GM12878 (cell line): ENCODE results near the gene ARL5C. TPM values are rescaled to one million over a fixed set of nuclear protein-coding genes. Genes with fewer than 3 reads are reported as not detected.

Source experiments
- ATAC-seq: fragments of 200-7000 bp; cut with Tn5 transposase; 3 replicates; pipeline ENCODE4 v1.9.1; 2020; ENCODE audit warnings: mild to moderate bottlenecking, moderate library complexity
- BruUV-seq: library from RNA; stranded (reverse); fragments of 400-500 nt; replicated peaks from 2 replicates; lab custom pipeline; 2021; lab: Mats Ljungman, UMichigan
- CTCF ChIA-PET: fragments of 300-600 bp; sonication (Branson Sonifier 250); formaldehyde crosslinking; extraction: SDS; loops from one replicate; lab custom pipeline; 2021; ENCODE audit warnings: inconsistent platforms; lab: Yijun Ruan, JAX
- POLR2A ChIA-PET: fragments of 350-600 bp; formaldehyde crosslinking; extraction: SDS; loops from one replicate; lab custom pipeline; 2021; ENCODE audit warnings: inconsistent platforms; lab: Charles Lee
- RAD21 ChIA-PET: fragments of 300-600 bp; sonication (Branson Sonifier 250); formaldehyde crosslinking; loops from one replicate; lab custom pipeline; 2023; ENCODE audit warnings: antibody characterized with exemption; ENCODE audit not compliant: unreplicated experiment; lab: Charles Lee
- SMC1A ChIA-PET: fragments of 300-600 bp; sonication (Branson Sonifier 250); formaldehyde crosslinking; loops from one replicate; lab custom pipeline; 2023; ENCODE audit not compliant: unreplicated experiment, uncharacterized antibody; lab: Charles Lee
- DNase-seq: peaks from one replicate; pipeline ENCODE4 v3.0.0-alpha.2; 2011; ENCODE audit warnings: low read depth, low spot score
- FAIRE-seq: peaks from 3 replicates; lab custom pipeline; 2011; peaks lifted over from hg19 to GRCh38; lab: Jason Lieb, UNC
- H2AFZ ChIP-seq: 2 replicates; pipeline ENCODE4 v1.6.0; 2011; ENCODE audit warnings: low read depth, low read length, control low read depth; ENCODE audit not compliant: control insufficient read depth
- H3K27ac ChIP-seq: 2 replicates; pipeline ENCODE4 v1.5.1; 2011; ENCODE audit warnings: control low read depth; ENCODE audit not compliant: control insufficient read depth, insufficient read depth
- H3K27me3 ChIP-seq, 2 experiments: replicated peaks in 1 of 2; 2 replicates each; pipeline versions ENCODE4 v1.6.0 to v1.6.1; 2011; ENCODE audit warnings: low read length in 1 of 2; ENCODE audit not compliant: control insufficient read depth in 2 of 2, insufficient read depth in 2 of 2
- H3K36me3 ChIP-seq, 2 experiments: 2 replicates each; pipeline ENCODE4 v1.5.1; 2011; ENCODE audit warnings: low read length in 1 of 2; ENCODE audit not compliant: control insufficient read depth in 2 of 2, insufficient read depth in 2 of 2
- H3K4me1 ChIP-seq: 2 replicates; pipeline ENCODE4 v1.6.1; 2011; ENCODE audit warnings: mild to moderate bottlenecking, low read length, moderate library complexity, mixed read lengths; ENCODE audit not compliant: control insufficient read depth, insufficient read depth
- H3K4me2 ChIP-seq: 2 replicates; pipeline ENCODE4 v1.6.0; 2011; ENCODE audit warnings: control low read depth; ENCODE audit not compliant: control insufficient read depth, insufficient read depth
- H3K4me3 ChIP-seq: fragments of 200-600 bp; sonication (generic); 2 replicates; pipeline ENCODE4 v1.5.1; 2016
- H3K79me2 ChIP-seq: 2 replicates; pipeline ENCODE4 v1.6.0; 2011; ENCODE audit warnings: low read length; ENCODE audit not compliant: control insufficient read depth, insufficient read depth
- H3K9ac ChIP-seq: 2 replicates; pipeline ENCODE4 v1.8.0; 2011; ENCODE audit warnings: low read length, control low read depth, mixed read lengths; ENCODE audit not compliant: control insufficient read depth, insufficient read depth
- H3K9me3 ChIP-seq: replicated peaks from 3 replicates; pipeline ENCODE4 v1.5.1; 2011; ENCODE audit warnings: mild to moderate bottlenecking, low read length; ENCODE audit not compliant: control insufficient read depth, insufficient read depth
- H4K20me1 ChIP-seq: 2 replicates; pipeline ENCODE4 v1.6.0; 2011; ENCODE audit not compliant: control insufficient read depth, insufficient read depth
- EED ChIP-seq: sonication (generic); IDR thresholded peaks from 2 replicates; pipeline ENCODE4 v1.6.1; 2016; ENCODE audit warnings: antibody characterized with exemption, low read depth
- ESRRA ChIP-seq: IDR thresholded peaks from 2 replicates; pipeline ENCODE4 v1.6.1; 2012; ENCODE audit warnings: mild to moderate bottlenecking, low read length, improper control_type of control experiment
- NFYB ChIP-seq: IDR thresholded peaks from 2 replicates; pipeline ENCODE4 v1.6.1; 2011; ENCODE audit warnings: low read depth, mild to moderate bottlenecking, low read length, improper control_type of control experiment, moderate library complexity; ENCODE audit not compliant: insufficient read depth
- PAX5 ChIP-seq: IDR thresholded peaks from 2 replicates; pipeline ENCODE4 v1.6.1; 2011; ENCODE audit warnings: low read depth, low read length, borderline replicate concordance
- RBBP5 ChIP-seq: fragments of 200-600 bp; sonication (generic); conservative IDR thresholded peaks from 2 replicates; pipeline ENCODE4 v1.6.1; 2016
- SKIL ChIP-seq: fragments of 450-650 bp; IDR thresholded peaks from 2 replicates; pipeline ENCODE4 v1.6.1; 2017; ENCODE audit warnings: mild to moderate bottlenecking, low read depth, inconsistent platforms; ENCODE audit not compliant: poor library complexity, severe bottlenecking
- TCF3 ChIP-seq: IDR thresholded peaks from 2 replicates; pipeline ENCODE4 v1.6.1; 2012; ENCODE audit warnings: low read depth, mild to moderate bottlenecking, low read length, borderline replicate concordance; ENCODE audit not compliant: insufficient read depth
- ZNF274 ChIP-seq: IDR thresholded peaks from one replicate; pipeline ENCODE4 v1.8.0; 2011; ENCODE audit not compliant: insufficient read length, insufficient read depth
- ZZZ3 ChIP-seq: IDR thresholded peaks from 2 replicates; pipeline ENCODE4 v1.6.1; 2011; ENCODE audit warnings: low read depth; ENCODE audit not compliant: control insufficient read depth, insufficient read length
- WGBS: methylation state at CpG from one replicate; pipeline ENCODE4 v1.1.6; 2016; ENCODE audit warnings: low lambda C conversion rate; ENCODE audit not compliant: insufficient replicate concordance, insufficient coverage; ENCODE audit errors: missing lambda C conversion rate; 5-methylcytosine and 5-hydroxymethylcytosine counted together
- in situ Hi-C: fragments of 300-500 bp; cut with MboI; formaldehyde crosslinking; loops from 9 replicates; pipeline ENCODE4 v1.14.3; 2018; ENCODE audit warnings: mixed read lengths
- intact Hi-C: fragments of 100-400 bp; cut with micrococcal nuclease; formaldehyde crosslinking; loops from one replicate; pipeline ENCODE4 v1.14.2; 2022; ENCODE audit not compliant: unreplicated experiment
- polyA plus RNA-seq, 11 experiments: library from polyadenylated mRNA; depleted of rRNA in 4 of 11; unstranded in 6 of 11; stranded (reverse) in 5 of 11; fragments of >200 nt; fragmentation: Nextera tagmentation in 4 of 11; fragmentation: Illumina TruSeq in 1 of 11; extraction: Ambion mirVana in 4 of 11; extraction: Trizol in 1 of 11; gene quantifications; 1 replicate in 1 of 11; 2 replicates in 10 of 11; pipeline versions ENCODE4 v1.2.1 to v1.2.3, GENCODE V29; 2011 to 2016; ENCODE audit warnings: inconsistent platforms in 2 of 11, missing spikeins in 2 of 11, low read depth in 1 of 11
- total RNA-seq, 4 experiments: library from RNA; depleted of rRNA in 3 of 4; stranded (reverse); fragments of >200 nt in 3 of 4; fragmentation: Illumina TruSeq in 1 of 4; extraction: Trizol in 1 of 4; gene quantifications; 2 replicates each; pipeline versions ENCODE4 v1.2.1 to v1.2.3, GENCODE V29; 2013 to 2021
- TF ChIP-seq, protein P1 (sequence below): IDR thresholded peaks from 2 replicates; pipeline ENCODE4 v1.6.1; 2011; ENCODE audit warnings: low read depth, low read length, improper control_type of control experiment, borderline replicate concordance
- TF ChIP-seq, protein P2 (sequence below): fragments of 150-350 bp; IDR thresholded peaks from 2 replicates; pipeline ENCODE4 v1.6.1; 2016; ENCODE audit warnings: low read depth, low read length
- TF ChIP-seq, protein P3 (sequence below), 3 experiments: IDR thresholded peaks in 2 of 3; conservative IDR thresholded peaks in 1 of 3; 2 replicates each; pipeline ENCODE4 v1.5.1; 2011; ENCODE audit warnings: low read depth in 3 of 3, low read length in 3 of 3, mild to moderate bottlenecking in 3 of 3, control low read depth in 2 of 3, moderate library complexity in 2 of 3, inconsistent platforms in 1 of 3, mixed read lengths in 1 of 3; ENCODE audit not compliant: control insufficient read depth in 2 of 3, insufficient read depth in 1 of 3; ENCODE audit errors: extremely low read depth in 1 of 3

The ARL5C gene
- total and polyA plus RNA-seq, 10 of the 15 experiments (the other 5 are each of a cell fraction or from before 2014, with no cell fraction given): not detected

GRCh38 chr17:39114723-39115122, 51.2 kb downstream of the ARL5C start:
- no peak overlapping the region for H3K4me3 ChIP-seq
- ChIA-PET SMC1A (no interaction called here), RAD21 (no interaction called here), POLR2A (no interaction called here), CTCF (interaction anchor here (1.2 kb wide), 1 partner anchor 23 kb away, joined by 3 read pairs; no protein-coding TSS in a partner anchor)
- H3K27ac ChIP-seq: no peak overlapping the region
- H4K20me1 ChIP-seq: no peaks in the 10 kb centered on the region
- no peaks in the 10 kb centered on the region for H3K79me2 ChIP-seq
- no TSS peak for BruUV-seq
- DNase-seq (no peak), ATAC-seq (no peak), FAIRE-seq (no peak)
- peaks cover 13% of the 10 kb centered on the region for H3K4me1 ChIP-seq
- no peaks in the 10 kb centered on the region for H3K9me3 ChIP-seq
- no peak overlapping the region for H3K4me2 ChIP-seq
- intact Hi-C loops (no loop called here), in situ Hi-C loops (no loop called here)
- 56% methylated on average over 14 of the region's 14 CpGs for WGBS
- peaks cover 0 to 1% of the 10 kb centered on the region in 2 experiments; a peak in 1 of 4 replicates for H3K27me3 ChIP-seq
- no peak overlapping the region for H3K9ac ChIP-seq
- H2AFZ ChIP-seq: no peak overlapping the region
- no peaks in the 10 kb centered on the region for H3K36me3 ChIP-seq
- TF ChIP-seq SKIL: no peak
- no peak for TF ChIP-seq NFYB
- TF ChIP-seq, protein P1, sequence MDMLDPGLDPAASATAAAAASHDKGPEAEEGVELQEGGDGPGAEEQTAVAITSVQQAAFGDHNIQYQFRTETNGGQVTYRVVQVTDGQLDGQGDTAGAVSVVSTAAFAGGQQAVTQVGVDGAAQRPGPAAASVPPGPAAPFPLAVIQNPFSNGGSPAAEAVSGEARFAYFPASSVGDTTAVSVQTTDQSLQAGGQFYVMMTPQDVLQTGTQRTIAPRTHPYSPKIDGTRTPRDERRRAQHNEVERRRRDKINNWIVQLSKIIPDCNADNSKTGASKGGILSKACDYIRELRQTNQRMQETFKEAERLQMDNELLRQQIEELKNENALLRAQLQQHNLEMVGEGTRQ: no peak
- TF ChIP-seq RBBP5: no peak
- TF ChIP-seq TCF3: no peak
- TF ChIP-seq ZNF274: no peak
- TF ChIP-seq ZZZ3: no peak
- TF ChIP-seq, protein P2, sequence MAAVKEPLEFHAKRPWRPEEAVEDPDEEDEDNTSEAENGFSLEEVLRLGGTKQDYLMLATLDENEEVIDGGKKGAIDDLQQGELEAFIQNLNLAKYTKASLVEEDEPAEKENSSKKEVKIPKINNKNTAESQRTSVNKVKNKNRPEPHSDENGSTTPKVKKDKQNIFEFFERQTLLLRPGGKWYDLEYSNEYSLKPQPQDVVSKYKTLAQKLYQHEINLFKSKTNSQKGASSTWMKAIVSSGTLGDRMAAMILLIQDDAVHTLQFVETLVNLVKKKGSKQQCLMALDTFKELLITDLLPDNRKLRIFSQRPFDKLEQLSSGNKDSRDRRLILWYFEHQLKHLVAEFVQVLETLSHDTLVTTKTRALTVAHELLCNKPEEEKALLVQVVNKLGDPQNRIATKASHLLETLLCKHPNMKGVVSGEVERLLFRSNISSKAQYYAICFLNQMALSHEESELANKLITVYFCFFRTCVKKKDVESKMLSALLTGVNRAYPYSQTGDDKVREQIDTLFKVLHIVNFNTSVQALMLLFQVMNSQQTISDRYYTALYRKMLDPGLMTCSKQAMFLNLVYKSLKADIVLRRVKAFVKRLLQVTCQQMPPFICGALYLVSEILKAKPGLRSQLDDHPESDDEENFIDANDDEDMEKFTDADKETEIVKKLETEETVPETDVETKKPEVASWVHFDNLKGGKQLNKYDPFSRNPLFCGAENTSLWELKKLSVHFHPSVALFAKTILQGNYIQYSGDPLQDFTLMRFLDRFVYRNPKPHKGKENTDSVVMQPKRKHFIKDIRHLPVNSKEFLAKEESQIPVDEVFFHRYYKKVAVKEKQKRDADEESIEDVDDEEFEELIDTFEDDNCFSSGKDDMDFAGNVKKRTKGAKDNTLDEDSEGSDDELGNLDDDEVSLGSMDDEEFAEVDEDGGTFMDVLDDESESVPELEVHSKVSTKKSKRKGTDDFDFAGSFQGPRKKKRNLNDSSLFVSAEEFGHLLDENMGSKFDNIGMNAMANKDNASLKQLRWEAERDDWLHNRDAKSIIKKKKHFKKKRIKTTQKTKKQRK: no peak
- no peak for TF ChIP-seq ESRRA
- TF ChIP-seq PAX5: no peak
- TF ChIP-seq, protein P3, sequence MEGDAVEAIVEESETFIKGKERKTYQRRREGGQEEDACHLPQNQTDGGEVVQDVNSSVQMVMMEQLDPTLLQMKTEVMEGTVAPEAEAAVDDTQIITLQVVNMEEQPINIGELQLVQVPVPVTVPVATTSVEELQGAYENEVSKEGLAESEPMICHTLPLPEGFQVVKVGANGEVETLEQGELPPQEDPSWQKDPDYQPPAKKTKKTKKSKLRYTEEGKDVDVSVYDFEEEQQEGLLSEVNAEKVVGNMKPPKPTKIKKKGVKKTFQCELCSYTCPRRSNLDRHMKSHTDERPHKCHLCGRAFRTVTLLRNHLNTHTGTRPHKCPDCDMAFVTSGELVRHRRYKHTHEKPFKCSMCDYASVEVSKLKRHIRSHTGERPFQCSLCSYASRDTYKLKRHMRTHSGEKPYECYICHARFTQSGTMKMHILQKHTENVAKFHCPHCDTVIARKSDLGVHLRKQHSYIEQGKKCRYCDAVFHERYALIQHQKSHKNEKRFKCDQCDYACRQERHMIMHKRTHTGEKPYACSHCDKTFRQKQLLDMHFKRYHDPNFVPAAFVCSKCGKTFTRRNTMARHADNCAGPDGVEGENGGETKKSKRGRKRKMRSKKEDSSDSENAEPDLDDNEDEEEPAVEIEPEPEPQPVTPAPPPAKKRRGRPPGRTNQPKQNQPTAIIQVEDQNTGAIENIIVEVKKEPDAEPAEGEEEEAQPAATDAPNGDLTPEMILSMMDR (IDR thresholded peaks at IDR 0.05 in 2 of 3, conservative IDR thresholded peaks at IDR 0.05 in 1 of 3; ENCODE audit: control insufficient read depth in 2 of 3, extremely low read depth in 1 of 3, insufficient read depth in 1 of 3, low read depth in 3 of 3, low read length in 3 of 3): no peak
- no peak for TF ChIP-seq EED
